Parathyroid adenoma (tissue), 2 donors: ENCODE measurements around the gene GPR179.

Experiments used
- H2AFZ ChIP-seq: fragments of 300-600 bp; sonication (generic); one replicate; pipeline ENCODE4 v1.7.0; 2017; ENCODE audit warnings: antibody characterized with exemption, mild to moderate bottlenecking
- H3K27ac ChIP-seq: fragments of 300-600 bp; sonication (generic); one replicate; pipeline ENCODE4 v1.7.0; 2017
- H3K27me3 ChIP-seq: fragments of 300-600 bp; sonication (generic); one replicate; pipeline ENCODE4 v1.7.0; 2017; ENCODE audit warnings: low read length; ENCODE audit not compliant: control insufficient read depth, insufficient read depth
- H3K36me3 ChIP-seq: fragments of 300-600 bp; sonication (generic); one replicate; pipeline ENCODE4 v1.7.0; 2017; ENCODE audit warnings: low read length; ENCODE audit not compliant: control insufficient read depth, insufficient read depth
- H3K4me1 ChIP-seq: fragments of 300-600 bp; sonication (generic); one replicate; pipeline ENCODE4 v1.7.0; 2017; ENCODE audit warnings: control low read depth
- H3K4me2 ChIP-seq: fragments of 300-600 bp; sonication (generic); one replicate; pipeline ENCODE4 v1.7.0; 2017; ENCODE audit warnings: low read length
- H3K4me3 ChIP-seq: fragments of 300-600 bp; sonication (generic); one replicate; pipeline ENCODE4 v1.7.0; 2017; ENCODE audit warnings: low read depth, low read length
- H3K79me2 ChIP-seq: fragments of 300-600 bp; sonication (generic); one replicate; pipeline ENCODE4 v1.7.0; 2017; ENCODE audit warnings: control low read depth
- H3K9ac ChIP-seq: fragments of 300-600 bp; sonication (generic); one replicate; pipeline ENCODE4 v1.7.0; 2017; ENCODE audit warnings: mild to moderate bottlenecking
- H3K9me3 ChIP-seq: fragments of 300-600 bp; sonication (generic); one replicate; pipeline ENCODE4 v1.7.0; 2017; ENCODE audit warnings: low read length; ENCODE audit not compliant: control insufficient read depth
- CTCF ChIP-seq: fragments of 300-600 bp; sonication (generic); IDR thresholded peaks from one replicate; pipeline ENCODE4 v1.7.0; 2017; ENCODE audit warnings: antibody characterized with exemption, mild to moderate bottlenecking
- donor health status: primary hyperparathyroidism.

GPR179 gene

GRCh38 chr17:38343608-38344419, at the start of gene GPR179:
Gene GPR179 (minus strand): TSS chr17:38343956. CDS start chr17:38343789, 167 bp downstream.
- no peak within 1 kb of the TSS for H3K4me2 ChIP-seq
- H3K27me3 ChIP-seq: no peaks in the 10 kb centered on the region
- H2AFZ ChIP-seq: no peak within 1 kb of the TSS
- no peaks in the 10 kb centered on the region for H3K36me3 ChIP-seq
- H3K79me2 ChIP-seq: no peaks in the 10 kb centered on the region
- no peak within 1 kb of the TSS for H3K9ac ChIP-seq
- peaks cover 8% of the 10 kb centered on the region for H3K4me1 ChIP-seq
- no peak within 1 kb of the TSS for H3K4me3 ChIP-seq
- no peak for TF ChIP-seq CTCF
- H3K9me3 ChIP-seq: no peaks in the 10 kb centered on the region
- H3K27ac ChIP-seq: no peak within 1 kb of the TSS

GRCh38 chr17:38379448-38379847, 35.7 kb upstream of the GPR179 start:
- no peak for TF ChIP-seq CTCF
- no peaks in the 10 kb centered on the region for H3K27me3 ChIP-seq
- peaks cover 5% of the 10 kb centered on the region for H3K79me2 ChIP-seq
- no peak overlapping the region for H2AFZ ChIP-seq
- H3K36me3 ChIP-seq: no peaks in the 10 kb centered on the region
- H3K27ac ChIP-seq: no peak overlapping the region
- H3K4me1 ChIP-seq: peaks cover 4% of the 10 kb centered on the region
- H3K9me3 ChIP-seq: no peaks in the 10 kb centered on the region
- H3K4me2 ChIP-seq: no peak overlapping the region
- H3K9ac ChIP-seq: no peak overlapping the region
- no peak overlapping the region for H3K4me3 ChIP-seq

GRCh38 chr17:38369124-38369886, 25.5 kb upstream of the GPR179 start:
- H3K9me3 ChIP-seq: no peaks in the 10 kb centered on the region
- no peaks in the 10 kb centered on the region for H3K27me3 ChIP-seq
- H2AFZ ChIP-seq: no peak overlapping the region
- no peak for TF ChIP-seq CTCF
- no peak overlapping the region for H3K4me3 ChIP-seq
- no peaks in the 10 kb centered on the region for H3K79me2 ChIP-seq
- H3K4me2 ChIP-seq: no peak overlapping the region
- H3K9ac ChIP-seq: no peak overlapping the region
- no peaks in the 10 kb centered on the region for H3K4me1 ChIP-seq
- no peaks in the 10 kb centered on the region for H3K36me3 ChIP-seq
- H3K27ac ChIP-seq: no peak overlapping the region

- Histone ChIP-seq H3K36me3 (no peaks in the 10 kb centered on the region), H3K9me3 (no peaks in the 10 kb centered on the region)
Observed at GRCh38 chr17:38364741-38365140, 21.0 kb upstream of the GPR179 start.

More at GRCh38 chr17:38364741-38365140, 21.0 kb upstream of the GPR179 start:
- Histone ChIP-seq H3K4me3 (no peak overlapping the region), H3K79me2 (peaks cover 16% of the 10 kb centered on the region), H3K27me3 (no peaks in the 10 kb centered on the region), H3K4me1 (no peaks in the 10 kb centered on the region), H3K9ac (no peak overlapping the region), H3K4me2 (no peak overlapping the region), H2AFZ (no peak overlapping the region), H3K27ac (no peak overlapping the region)
- TF ChIP-seq CTCF: no peak
